GM18519 (cell line): ENCODE data around the gene QSOX1.
"Not testable (repeated sequence)": the region's sequence is repeated elsewhere in the genome, so short reads cannot be mapped to it uniquely, and the experiment has no call there.

Source experiments
- ATAC-seq: cut with Tn5 transposase; IDR thresholded peaks from one replicate; pipeline ENCODE4 v1.9.1; 2021; ENCODE audit warnings: mild to moderate bottlenecking, moderate library complexity; ENCODE audit not compliant: unreplicated experiment, low FRiP score

Gene QSOX1, protein sequence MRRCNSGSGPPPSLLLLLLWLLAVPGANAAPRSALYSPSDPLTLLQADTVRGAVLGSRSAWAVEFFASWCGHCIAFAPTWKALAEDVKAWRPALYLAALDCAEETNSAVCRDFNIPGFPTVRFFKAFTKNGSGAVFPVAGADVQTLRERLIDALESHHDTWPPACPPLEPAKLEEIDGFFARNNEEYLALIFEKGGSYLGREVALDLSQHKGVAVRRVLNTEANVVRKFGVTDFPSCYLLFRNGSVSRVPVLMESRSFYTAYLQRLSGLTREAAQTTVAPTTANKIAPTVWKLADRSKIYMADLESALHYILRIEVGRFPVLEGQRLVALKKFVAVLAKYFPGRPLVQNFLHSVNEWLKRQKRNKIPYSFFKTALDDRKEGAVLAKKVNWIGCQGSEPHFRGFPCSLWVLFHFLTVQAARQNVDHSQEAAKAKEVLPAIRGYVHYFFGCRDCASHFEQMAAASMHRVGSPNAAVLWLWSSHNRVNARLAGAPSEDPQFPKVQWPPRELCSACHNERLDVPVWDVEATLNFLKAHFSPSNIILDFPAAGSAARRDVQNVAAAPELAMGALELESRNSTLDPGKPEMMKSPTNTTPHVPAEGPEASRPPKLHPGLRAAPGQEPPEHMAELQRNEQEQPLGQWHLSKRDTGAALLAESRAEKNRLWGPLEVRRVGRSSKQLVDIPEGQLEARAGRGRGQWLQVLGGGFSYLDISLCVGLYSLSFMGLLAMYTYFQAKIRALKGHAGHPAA

GRCh38 chr1:180154325-180155181 lies at the start of gene QSOX1:
TSS of gene QSOX1 (plus strand) at chr1:180154869. CDS start at chr1:180154908, 39 bp downstream.
- peak; percentile 77 for ATAC-seq

DNA sequence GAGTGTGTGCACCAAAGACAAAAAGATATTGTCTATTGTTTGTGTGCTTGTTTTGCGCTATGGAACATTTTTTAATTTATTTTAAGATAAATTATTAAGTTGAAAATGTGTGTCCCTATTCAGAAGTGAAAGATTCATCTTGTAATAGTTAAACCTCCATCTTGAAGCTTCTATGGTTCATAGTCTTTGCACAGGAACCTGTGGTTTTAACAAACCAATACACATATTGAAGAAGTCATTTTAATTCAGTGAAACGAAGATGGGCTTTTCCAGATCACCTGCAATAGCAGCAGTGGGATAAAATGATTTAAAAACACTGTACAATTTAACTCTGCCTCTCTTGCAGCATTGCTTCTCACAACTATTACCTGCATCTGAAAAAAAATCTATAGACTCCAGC lies 42.6 kb upstream of the QSOX1 start:
- ATAC-seq, result no peak

- ATAC-seq, result no peak
Measured at GRCh38 chr1:180112984-180113647, 41.6 kb upstream of the QSOX1 start.

DNA sequence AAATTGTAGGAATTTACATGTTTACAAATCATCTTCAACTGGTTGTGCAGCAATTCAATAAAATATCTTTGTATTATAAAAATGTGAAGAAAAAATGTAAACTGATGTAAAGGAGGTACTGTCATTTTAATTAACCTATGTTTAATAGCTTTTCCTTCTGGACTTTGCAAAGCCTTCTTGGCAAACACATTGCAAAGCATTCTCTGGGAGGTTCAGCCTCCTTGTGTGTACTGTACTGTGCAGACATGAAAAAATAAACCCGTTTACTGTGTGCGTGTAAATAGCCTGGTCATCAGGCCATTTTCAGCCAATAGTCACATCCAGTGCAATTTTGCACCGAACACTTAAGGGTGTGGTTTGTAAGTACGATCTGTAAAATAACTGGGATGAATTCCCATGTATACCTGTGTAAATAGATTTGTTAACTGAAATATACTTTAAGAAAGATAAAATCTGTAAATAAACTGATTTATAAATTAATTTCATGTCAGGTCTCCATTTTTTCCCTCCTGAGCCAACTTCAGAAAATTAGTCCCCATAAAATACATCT lies 40.2 kb upstream of the QSOX1 start:
- ATAC-seq, result no peak

- ATAC-seq, result no peak
Measured at GRCh38 chr1:180116964-180117763, 37.5 kb upstream of the QSOX1 start.

DNA sequence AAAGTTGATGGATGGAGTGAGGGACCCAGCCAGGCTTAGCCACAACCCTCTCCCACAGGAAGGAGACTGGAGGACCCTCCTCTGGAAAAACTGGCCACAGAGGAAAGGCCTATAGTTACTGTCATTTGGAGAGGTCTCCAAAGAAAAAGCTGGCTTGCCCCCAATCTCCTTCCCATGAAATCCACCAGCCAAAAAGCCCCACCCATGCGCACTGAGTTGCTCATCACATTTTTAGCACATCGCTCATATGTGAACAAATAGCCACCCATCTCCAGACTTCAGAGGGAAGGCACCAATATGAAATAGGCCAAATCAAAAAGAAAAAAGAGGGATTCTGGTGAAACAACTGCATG lies 36.9 kb upstream of the QSOX1 start:
- ATAC-seq, result no peak

DNA sequence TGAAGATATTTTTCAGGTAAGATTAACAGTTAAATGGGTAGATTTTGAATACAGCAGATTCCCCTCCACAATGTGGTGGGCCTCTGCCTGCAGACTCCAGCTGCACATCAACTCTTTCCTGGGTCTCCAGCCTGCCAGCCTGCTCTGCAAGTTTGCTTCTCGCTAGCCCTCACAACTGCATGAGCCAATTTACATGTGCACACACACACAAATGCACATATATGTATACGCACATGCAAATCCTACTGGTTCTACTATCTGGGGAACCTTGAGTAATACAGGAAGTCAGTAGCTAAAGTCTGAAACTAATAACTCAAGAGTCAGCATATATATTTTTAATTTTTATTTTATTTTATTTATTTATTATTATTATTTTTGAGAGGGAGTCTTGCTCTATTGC lies 34.8 kb upstream of the QSOX1 start:
- ATAC-seq, result no peak

- ATAC-seq, result no peak
Measured at GRCh38 chr1:180123463-180123936, 31.2 kb upstream of the QSOX1 start.

DNA sequence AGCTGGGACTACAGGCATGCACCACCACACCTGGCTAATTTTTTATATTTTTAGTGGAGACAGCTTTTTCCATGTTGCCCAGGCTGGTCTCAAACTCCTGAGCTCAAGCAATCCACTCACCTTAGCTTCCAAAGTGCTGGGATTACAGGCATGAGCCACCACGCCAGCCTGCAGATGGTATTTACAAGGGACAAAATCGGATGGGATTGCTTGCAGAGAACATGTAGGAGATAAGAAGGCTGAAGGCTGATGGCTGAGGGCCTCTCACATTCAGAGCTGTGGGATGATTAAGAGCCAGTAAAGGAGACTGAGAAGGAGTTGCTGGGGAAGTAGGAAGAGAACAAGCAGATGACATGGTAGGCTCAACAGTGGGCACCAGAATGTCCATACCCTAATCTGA lies 24.0 kb upstream of the QSOX1 start:
- no peak for ATAC-seq

- ATAC-seq, result no peak
Measured at GRCh38 chr1:180131510-180131909, 23.2 kb upstream of the QSOX1 start.

- no peak for ATAC-seq
Measured at GRCh38 chr1:180133193-180133592, 21.5 kb upstream of the QSOX1 start.

DNA sequence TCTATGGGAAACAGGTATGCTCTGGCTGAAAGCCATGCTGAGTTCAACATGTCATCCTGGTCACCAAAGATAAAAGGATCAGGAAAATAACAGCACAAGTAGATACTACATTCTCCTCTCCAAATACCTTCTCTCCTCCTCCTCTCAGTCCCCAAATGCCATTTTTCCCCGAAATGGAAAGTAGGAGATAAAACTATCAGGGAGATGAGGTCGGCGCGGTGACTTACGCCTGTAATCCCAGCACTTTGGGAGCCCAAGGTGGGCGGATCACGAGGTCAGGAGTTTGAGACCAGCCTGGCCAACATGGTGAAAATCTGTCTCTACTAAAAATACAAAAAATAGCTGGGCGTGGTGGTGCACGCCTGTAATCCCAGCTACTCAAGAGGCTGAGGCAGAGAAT lies 21.0 kb upstream of the QSOX1 start:
- not testable (repeated sequence) for ATAC-seq

DNA sequence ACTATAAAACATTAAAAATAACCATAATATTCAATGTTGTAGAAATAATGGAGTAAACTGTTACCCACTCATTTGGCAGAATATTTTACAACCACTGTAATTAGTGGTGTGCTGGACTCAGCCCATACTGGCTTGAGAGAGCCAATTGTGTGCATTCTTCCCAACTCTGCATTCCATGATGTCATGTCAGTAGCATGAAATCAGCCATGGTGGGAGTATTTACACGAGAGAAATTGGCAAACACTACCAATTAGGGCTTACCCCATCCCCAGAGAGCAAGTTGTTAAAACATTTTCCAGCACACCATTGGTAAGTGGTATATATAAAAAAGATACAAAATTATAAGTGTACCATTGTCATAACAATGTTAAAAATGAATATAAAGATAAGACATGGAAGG lies 19.1 kb upstream of the QSOX1 start:
- no peak for ATAC-seq

DNA sequence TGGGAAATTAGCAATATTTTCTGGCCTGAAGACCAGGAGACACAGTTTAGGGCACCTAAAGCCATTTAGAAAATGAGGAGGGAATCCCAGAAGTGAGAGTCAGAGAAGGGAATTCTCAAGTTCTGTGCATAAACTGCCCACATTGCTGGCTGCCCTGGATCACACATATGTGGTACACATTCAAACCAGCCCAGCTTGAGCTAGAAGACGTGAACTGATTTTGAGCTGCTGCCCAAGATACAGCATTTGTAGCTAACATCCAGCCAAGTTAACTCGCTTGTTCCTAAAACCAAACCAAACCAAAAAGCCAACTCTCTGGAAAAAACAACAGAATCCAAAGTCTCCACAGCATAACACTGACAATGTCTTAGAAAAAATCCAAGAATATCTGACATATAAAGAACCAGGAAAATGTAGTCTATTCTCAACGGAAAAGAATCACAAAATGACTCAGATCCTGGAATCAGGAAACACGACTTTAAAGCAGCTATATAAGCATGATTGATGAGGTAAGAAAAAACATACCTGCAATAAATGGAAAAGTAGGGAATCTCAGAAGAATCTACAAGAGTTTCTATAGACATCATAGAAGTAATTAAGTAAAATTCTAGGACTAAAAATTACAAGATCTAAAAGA lies 18.2 kb upstream of the QSOX1 start:
- ATAC-seq, result no peak

GRCh38 chr1:180136968-180137356 lies 17.7 kb upstream of the QSOX1 start:
- ATAC-seq, result no peak

DNA sequence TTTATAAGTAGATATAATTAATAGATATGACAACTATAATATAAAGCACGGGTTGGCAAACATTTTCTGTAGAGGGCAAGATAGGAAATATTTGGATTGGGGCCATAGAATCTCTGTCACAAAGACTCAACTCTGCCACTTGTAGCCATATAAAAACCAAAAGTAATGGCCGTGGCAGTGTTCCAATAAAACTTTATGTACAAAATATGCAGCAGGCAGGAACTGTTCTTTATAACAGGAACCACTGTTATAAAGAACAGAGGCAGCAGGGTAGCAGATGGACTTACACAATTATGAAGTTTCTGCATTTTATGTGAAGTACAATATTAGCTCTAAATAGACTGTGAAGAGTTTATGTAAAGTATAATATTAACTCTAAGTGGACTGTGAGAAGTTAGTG lies 16.9 kb upstream of the QSOX1 start:
- no peak for ATAC-seq

GRCh38 chr1:180141381-180141934 lies 13.2 kb upstream of the QSOX1 start:
- no peak for ATAC-seq

DNA sequence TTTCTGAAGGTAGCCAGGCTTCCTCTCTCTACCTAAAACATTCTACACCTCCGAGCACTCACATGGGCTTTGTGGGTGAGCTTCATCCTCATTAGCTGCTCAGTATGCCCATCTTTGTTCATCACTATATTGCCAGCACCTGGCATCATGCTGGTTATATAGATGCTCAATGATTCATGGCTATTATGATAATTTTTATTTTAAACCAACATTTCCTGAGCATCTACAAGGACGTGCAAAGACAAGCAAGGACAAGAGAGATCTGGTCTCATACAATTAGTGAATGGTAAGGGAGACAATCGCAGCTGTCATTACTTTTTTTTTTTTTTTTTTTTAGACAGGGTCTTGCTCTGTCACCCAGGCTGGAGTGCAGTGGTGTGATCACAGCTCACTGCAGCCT lies 11.3 kb upstream of the QSOX1 start:
- no peak for ATAC-seq
